Bronchial epithelial cell (primary cell): ENCODE measurements around the gene MRPL52. TPM values are rescaled to one million over a fixed set of nuclear protein-coding genes. Genes with fewer than 3 reads are reported as not detected.

Experiments used
- DNase-seq: peaks from one replicate; pipeline ENCODE4 v3.0.0-alpha.2; 2010; ENCODE audit warnings: low read depth
- FAIRE-seq: peaks from 2 replicates; lab custom pipeline; 2011; peaks lifted over from hg19 to GRCh38; lab: Jason Lieb, UNC
- H3K27me3 ChIP-seq: 2 replicates; pipeline ENCODE4 v1.5.1; 2011; ENCODE audit warnings: low read length; ENCODE audit not compliant: control insufficient read depth, insufficient read depth
- H3K36me3 ChIP-seq: 2 replicates; pipeline ENCODE4 v1.5.1; 2011; ENCODE audit warnings: low read length; ENCODE audit not compliant: control insufficient read depth, insufficient read depth
- H3K4me3 ChIP-seq: 2 replicates; pipeline ENCODE4 v1.5.1; 2011; ENCODE audit warnings: mild to moderate bottlenecking, low read depth, low read length, control low read depth
- total RNA-seq: library from RNA; depleted of rRNA; stranded (reverse); fragments of >200 nt; gene quantifications from 2 replicates; pipeline ENCODE4 v1.2.1, GENCODE V29; 2014
- TF ChIP-seq, protein P1 (sequence below): IDR thresholded peaks from 2 replicates; pipeline ENCODE4 v1.5.1; 2011; ENCODE audit warnings: mild to moderate bottlenecking, moderate library complexity, low read length, control low read depth, inconsistent platforms; ENCODE audit not compliant: insufficient read depth, severe bottlenecking

The MRPL52 gene
- total RNA-seq, 1 donor from 2014 or later: 33.2 TPM

DNA sequence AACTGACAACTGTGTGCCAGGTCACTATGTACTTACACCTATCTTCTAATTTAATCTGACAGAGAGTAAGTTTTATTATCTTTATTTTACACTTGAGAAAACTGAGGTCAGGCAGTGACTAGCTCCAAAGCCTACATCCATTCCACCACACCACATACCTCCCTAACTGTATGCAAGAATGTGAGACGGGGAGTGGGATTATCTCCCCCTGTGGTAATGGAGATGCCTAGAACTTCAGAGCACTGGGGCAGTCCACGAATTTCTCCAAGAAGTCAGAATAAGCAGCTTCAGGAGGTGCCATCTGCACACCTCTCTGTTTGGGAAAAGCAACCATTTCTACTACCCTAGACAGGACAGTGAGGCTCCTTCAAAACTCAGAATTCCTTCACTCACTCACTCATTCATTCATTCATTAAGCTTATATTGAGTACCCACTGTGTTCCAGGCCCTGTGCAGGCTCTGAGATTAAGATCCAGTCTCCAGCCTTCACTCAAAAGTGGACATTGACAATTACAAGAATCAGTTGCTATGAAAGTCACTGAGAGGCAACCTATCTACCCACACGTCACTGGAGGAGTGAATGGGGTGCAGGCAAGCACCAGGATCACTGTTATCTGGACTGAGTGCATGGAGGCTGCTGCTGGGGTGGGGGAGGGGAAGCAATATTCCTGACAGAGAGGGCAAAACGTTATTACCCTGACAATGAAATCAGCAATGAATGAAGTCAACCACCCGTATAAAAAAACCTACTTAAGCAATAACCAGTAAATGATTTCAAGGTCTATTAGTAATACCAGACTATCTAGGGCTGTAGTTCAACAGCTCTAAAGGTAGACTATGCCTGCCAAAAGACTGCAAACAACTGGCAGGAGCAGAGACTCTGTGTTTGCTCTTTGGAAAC lies 32.4 kb upstream of the MRPL52 start:
- DNase-seq: no peak
- TF ChIP-seq, protein P1, sequence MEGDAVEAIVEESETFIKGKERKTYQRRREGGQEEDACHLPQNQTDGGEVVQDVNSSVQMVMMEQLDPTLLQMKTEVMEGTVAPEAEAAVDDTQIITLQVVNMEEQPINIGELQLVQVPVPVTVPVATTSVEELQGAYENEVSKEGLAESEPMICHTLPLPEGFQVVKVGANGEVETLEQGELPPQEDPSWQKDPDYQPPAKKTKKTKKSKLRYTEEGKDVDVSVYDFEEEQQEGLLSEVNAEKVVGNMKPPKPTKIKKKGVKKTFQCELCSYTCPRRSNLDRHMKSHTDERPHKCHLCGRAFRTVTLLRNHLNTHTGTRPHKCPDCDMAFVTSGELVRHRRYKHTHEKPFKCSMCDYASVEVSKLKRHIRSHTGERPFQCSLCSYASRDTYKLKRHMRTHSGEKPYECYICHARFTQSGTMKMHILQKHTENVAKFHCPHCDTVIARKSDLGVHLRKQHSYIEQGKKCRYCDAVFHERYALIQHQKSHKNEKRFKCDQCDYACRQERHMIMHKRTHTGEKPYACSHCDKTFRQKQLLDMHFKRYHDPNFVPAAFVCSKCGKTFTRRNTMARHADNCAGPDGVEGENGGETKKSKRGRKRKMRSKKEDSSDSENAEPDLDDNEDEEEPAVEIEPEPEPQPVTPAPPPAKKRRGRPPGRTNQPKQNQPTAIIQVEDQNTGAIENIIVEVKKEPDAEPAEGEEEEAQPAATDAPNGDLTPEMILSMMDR: no peak
- Histone ChIP-seq H3K4me3 (no peak overlapping the region), H3K27me3 (no peaks in the 10 kb centered on the region), H3K36me3 (no peaks in the 10 kb centered on the region)
- no peak for FAIRE-seq

DNA sequence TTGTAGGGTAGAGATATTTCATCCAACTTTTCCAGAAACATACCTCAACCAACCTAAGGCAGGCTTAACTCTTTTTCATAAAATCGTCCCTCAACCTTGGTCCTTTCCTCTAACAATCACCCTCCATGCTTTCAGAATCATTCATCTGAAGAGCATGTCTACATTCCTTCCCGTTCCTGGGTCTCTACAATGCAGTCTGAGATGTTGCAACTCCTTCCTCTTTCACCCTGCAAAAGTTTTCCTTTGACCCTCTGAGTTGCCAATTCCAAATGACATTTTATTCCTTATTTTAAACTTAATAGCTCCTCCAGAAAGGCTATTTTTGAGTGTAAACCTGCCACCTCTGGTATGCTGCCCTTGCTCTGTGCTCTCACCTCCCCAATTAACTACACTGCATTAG lies 31.2 kb upstream of the MRPL52 start:
- TF ChIP-seq, protein P1: no peak
- H3K36me3 ChIP-seq: no peaks in the 10 kb centered on the region
- no peak overlapping the region for H3K4me3 ChIP-seq
- FAIRE-seq: no peak
- no peak for DNase-seq
- no peaks in the 10 kb centered on the region for H3K27me3 ChIP-seq

DNA sequence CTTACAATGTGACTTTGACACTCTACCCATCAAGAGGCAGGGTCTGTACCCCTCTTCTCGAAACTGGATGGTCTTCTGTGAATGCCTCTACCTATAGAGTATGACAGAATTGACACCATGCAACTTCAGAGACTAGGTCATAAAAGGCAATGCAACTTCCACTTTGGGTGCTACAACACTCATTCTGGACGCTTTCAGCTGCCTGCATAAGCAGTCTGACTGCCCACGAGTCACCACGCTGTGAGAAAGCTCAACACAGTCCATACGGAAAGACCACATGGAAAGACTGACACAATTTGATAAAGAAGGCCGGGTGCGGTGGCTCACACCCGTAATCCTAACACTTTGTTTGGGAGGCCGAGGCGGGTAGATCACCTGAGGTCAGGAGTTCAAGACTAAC lies 29.3 kb upstream of the MRPL52 start:
- DNase-seq: no peak
- H3K27me3 ChIP-seq: no peaks in the 10 kb centered on the region
- no peak for FAIRE-seq
- TF ChIP-seq, protein P1: no peak
- H3K4me3 ChIP-seq: no peak overlapping the region
- H3K36me3 ChIP-seq: no peaks in the 10 kb centered on the region

DNA sequence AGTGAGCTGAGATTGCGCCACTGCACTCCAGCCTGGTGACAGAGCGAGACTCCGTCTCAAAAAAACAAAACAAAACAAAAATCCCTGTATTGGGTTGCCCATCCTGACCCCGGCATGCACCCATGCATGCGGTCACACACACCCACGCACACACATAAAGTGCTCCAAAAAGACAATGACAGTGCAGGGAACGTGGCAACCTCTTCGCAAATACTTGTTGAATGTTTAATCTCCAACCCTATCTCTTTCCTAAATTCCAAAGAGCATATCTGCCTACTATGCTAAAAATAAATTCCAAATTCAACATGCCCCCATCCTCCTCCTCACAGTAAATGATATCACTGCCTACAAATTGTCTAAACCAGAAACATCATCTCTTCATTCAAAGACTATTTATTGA lies 28.0 kb upstream of the MRPL52 start:
- no peak for DNase-seq
- TF ChIP-seq, protein P1: no peak
- Histone ChIP-seq H3K4me3 (no peak overlapping the region), H3K36me3 (no peaks in the 10 kb centered on the region), H3K27me3 (no peaks in the 10 kb centered on the region)
- FAIRE-seq: no peak

DNA sequence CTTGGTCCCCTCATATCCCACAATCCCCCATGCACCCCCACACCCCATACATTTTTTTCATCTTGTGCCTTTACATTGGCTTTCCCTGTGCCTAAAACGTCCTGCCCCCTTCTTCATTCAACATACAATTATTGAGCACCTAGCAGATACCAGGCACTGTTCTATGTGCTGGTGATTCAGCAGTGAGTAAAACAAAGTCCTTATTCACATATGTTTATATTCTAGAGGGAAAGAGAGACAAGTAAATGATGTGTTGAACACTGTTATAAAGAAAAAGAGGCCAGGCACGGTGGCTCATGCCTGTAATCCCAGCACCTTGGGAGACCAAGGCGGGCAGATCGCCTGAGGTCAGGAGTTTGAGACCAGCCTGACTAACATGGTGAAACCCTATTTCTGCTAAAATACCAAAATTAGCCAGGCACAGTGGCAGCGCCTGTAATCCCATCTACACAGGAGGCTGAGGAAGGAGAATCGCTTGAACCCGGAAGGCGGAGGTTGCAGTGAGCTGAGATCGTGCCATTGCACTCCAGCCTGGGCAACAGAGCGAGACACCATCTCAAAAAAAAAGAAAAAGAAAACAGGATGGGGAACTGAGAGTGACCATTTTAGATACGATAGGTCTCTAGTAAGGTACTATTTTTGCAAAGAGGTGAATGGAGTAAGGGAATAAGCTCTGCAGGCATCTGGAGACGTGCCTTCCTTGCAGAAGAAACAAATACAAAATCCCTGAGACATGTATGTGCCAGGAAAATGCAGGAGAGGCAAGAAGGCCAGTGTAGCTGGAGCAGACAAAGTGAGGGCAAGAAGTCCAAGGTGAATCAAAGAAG lies 26.6 kb upstream of the MRPL52 start:
- TF ChIP-seq, protein P1: no peak
- DNase-seq (no peak), FAIRE-seq (no peak)
- H3K27me3 ChIP-seq: no peaks in the 10 kb centered on the region
- no peaks in the 10 kb centered on the region for H3K36me3 ChIP-seq
- no peak overlapping the region for H3K4me3 ChIP-seq
